GM12873 (cell line): ENCODE measurements around the gene KRTAP2-2.

Experiments used
- TF ChIP-seq, protein P1 (sequence below): IDR thresholded peaks from 2 replicates; pipeline ENCODE4 v1.5.1; 2012; ENCODE audit warnings: low read depth, mild to moderate bottlenecking, moderate library complexity, low read length, control low read depth; ENCODE audit not compliant: insufficient read depth; ENCODE audit errors: missing control alignments

KRTAP2-2 gene

DNA sequence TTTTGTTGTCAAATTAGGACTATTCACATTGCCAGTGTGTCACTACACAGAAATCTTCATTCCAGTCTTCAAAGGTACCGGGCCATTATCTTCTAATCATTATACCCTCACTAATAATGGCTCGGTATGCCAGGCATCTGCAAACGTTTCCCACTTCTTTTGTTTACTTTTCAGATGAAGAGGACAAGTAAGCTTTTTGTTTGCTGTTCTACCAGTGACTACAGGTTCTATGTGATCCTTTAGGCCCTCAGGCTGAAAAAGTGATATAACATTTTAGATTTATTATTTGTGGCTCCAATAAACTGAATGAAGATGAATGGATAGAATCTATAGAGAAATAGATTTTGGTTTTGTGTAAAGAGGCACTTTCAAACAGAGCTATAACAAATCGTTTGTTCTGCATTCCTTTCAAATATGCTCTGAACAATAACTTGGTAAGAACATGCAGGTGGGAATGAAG is 45.7 kb downstream of the KRTAP2-2 start:
- TF ChIP-seq, protein P1, sequence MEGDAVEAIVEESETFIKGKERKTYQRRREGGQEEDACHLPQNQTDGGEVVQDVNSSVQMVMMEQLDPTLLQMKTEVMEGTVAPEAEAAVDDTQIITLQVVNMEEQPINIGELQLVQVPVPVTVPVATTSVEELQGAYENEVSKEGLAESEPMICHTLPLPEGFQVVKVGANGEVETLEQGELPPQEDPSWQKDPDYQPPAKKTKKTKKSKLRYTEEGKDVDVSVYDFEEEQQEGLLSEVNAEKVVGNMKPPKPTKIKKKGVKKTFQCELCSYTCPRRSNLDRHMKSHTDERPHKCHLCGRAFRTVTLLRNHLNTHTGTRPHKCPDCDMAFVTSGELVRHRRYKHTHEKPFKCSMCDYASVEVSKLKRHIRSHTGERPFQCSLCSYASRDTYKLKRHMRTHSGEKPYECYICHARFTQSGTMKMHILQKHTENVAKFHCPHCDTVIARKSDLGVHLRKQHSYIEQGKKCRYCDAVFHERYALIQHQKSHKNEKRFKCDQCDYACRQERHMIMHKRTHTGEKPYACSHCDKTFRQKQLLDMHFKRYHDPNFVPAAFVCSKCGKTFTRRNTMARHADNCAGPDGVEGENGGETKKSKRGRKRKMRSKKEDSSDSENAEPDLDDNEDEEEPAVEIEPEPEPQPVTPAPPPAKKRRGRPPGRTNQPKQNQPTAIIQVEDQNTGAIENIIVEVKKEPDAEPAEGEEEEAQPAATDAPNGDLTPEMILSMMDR = no peak

DNA sequence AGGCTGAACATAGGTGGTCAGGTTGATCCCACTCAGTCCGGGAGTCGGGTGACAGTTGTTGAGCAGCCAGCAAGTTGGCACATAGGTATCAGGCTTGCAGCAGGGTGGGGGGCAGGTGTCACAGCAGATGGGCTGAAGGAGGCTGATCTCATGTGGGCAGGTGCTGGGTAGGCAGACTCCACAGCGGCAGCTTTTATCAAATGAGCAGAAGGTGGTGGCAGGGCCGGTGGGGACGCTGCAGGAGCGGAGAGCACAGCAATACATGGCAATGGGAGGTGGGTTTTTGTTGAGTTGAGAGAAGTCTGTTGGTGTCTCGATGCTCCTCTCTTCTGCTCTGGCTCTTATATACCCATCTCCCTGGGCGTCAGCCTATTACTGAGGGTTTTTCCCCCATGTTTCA is 46.2 kb downstream of the KRTAP2-2 start, which contains the start of gene KRTAP3-1:
Gene KRTAP3-1 (minus strand): TSS at position 318 of the 400 bp plus-strand sequence. CDS start 54 bp downstream, at position 264.
- TF ChIP-seq, protein P1 = no peak
